Brain microvascular endothelial cell (primary cell): ENCODE data around the gene ERLIN1.

ENCODE experiments used
- DNase-seq: peaks from one replicate; pipeline ENCODE4 v3.0.0-alpha.2; 2020
- H3K27ac ChIP-seq: fragments of 250-450 bp; sonication (Bioruptor Pico); 2 replicates; pipeline ENCODE4 v1.5.1; 2020; ENCODE audit warnings: mild to moderate bottlenecking, moderate library complexity
- H3K27me3 ChIP-seq: fragments of 250-450 bp; sonication (Bioruptor Pico); replicated peaks from 2 replicates; pipeline ENCODE4 v1.5.1; 2020; ENCODE audit warnings: mild to moderate bottlenecking
- H3K36me3 ChIP-seq: fragments of 250-450 bp; sonication (Bioruptor Pico); replicated peaks from 2 replicates; pipeline ENCODE4 v1.5.1; 2020; ENCODE audit warnings: mild to moderate bottlenecking
- H3K4me3 ChIP-seq: 2 replicates; pipeline ENCODE4 v1.5.1; 2011; ENCODE audit warnings: low read depth, mild to moderate bottlenecking, control low read depth, low read length, moderate library complexity
- in situ Hi-C: cut with HindIII; loops from 2 replicates; pipeline ENCODE4 v1.10.0; 2017; ENCODE audit warnings: low sequenced_read_pairs, low pct_ligation_motif_present
- TF ChIP-seq, protein P1 (sequence below): IDR thresholded peaks from 2 replicates; pipeline ENCODE4 v1.5.1; 2011; ENCODE audit warnings: low read depth, mild to moderate bottlenecking, moderate library complexity, low read length, control low read depth, inconsistent platforms; ENCODE audit errors: missing control alignments

Gene ERLIN1

GRCh38 chr10:100192350-100192749 lies 6.5 kb upstream of the ERLIN1 start:
- TF ChIP-seq, protein P1, sequence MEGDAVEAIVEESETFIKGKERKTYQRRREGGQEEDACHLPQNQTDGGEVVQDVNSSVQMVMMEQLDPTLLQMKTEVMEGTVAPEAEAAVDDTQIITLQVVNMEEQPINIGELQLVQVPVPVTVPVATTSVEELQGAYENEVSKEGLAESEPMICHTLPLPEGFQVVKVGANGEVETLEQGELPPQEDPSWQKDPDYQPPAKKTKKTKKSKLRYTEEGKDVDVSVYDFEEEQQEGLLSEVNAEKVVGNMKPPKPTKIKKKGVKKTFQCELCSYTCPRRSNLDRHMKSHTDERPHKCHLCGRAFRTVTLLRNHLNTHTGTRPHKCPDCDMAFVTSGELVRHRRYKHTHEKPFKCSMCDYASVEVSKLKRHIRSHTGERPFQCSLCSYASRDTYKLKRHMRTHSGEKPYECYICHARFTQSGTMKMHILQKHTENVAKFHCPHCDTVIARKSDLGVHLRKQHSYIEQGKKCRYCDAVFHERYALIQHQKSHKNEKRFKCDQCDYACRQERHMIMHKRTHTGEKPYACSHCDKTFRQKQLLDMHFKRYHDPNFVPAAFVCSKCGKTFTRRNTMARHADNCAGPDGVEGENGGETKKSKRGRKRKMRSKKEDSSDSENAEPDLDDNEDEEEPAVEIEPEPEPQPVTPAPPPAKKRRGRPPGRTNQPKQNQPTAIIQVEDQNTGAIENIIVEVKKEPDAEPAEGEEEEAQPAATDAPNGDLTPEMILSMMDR, result no peak

DNA sequence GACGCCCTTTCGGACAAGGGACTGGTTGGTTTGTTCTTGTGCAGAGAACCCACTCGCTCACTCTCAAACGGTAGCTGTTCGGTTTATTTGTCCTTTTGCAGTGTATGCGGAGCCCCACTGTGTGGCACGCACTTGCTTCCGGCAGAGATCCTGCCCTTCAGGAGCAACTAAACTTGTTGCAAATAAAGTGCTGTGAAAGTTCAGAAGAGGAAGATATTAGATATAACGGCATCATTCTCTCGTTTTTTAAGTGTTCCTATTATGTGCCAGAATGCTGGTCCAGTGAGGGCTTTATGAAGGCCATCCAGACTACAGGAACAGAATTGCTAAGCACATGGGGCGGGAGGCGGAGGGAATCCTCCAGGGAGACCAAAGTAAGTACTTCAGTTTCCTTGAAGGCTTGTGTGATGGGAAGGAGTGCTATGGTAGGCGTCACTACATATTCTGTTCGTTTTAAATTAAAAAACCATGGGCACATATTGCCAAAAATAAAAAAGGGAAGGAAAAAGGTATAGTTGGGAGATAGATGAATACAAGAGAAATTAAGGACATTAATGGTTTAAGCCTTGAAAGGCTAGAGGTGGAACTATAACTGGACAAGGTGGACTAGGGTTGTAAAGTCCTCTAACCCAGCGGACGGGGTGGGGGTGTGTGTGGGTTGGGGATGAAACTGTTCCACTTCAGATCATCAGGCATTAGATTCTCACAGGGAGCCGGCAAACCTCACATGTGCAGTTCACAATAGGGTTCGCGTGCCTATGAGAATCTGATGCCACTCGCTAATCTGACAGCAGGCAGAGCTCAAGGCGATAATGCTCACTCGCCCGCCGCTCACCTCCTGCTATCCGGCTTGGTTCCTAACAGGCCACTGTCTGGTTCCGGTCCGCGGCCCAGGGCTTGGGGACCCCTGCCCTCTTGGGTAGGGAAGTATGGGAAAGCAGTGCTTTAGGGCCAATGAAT lies 704 bp upstream of the ERLIN1 start:
- no peak for DNase-seq
- H3K36me3 ChIP-seq, result peaks cover 10% of the 10 kb centered on the region
- TF ChIP-seq, protein P1, result no peak
- in situ Hi-C loops, result no loop called here
- H3K4me3 ChIP-seq, result peak overlapping the region; percentile 88
- H3K27ac ChIP-seq, result peak overlapping the region; percentile 55
- H3K27me3 ChIP-seq, result no peaks in the 10 kb centered on the region

More at GRCh38 chr10:100192350-100192749, 6.5 kb upstream of the ERLIN1 start:
- H3K36me3 ChIP-seq, result peaks cover 42% of the 10 kb centered on the region
- H3K27ac ChIP-seq, result no peak overlapping the region
- no peak for DNase-seq
- H3K27me3 ChIP-seq, result no peaks in the 10 kb centered on the region
- no peak overlapping the region for H3K4me3 ChIP-seq
- in situ Hi-C loops, result no loop called here

- TF ChIP-seq, protein P1, result no peak
- no peak overlapping the region for H3K27ac ChIP-seq
- peak overlapping the region; percentile 88 for H3K4me3 ChIP-seq
- H3K36me3 ChIP-seq, result no peaks in the 10 kb centered on the region
- DNase-seq, result no peak
- in situ Hi-C loops, result no loop called here
- H3K27me3 ChIP-seq, result no peaks in the 10 kb centered on the region
Observed at GRCh38 chr10:100184840-100185239, 989 bp downstream of the ERLIN1 start.

GRCh38 chr10:100184426-100184825 lies 1.4 kb downstream of the ERLIN1 start:
- DNase-seq, result no peak
- Histone ChIP-seq H3K27ac (no peak overlapping the region), H3K36me3 (no peaks in the 10 kb centered on the region), H3K27me3 (no peaks in the 10 kb centered on the region), H3K4me3 (peak overlapping the region; percentile 88)
- TF ChIP-seq, protein P1, result no peak
- in situ Hi-C loops, result no loop called here

- no peak for DNase-seq
- TF ChIP-seq, protein P1, result no peak
- H3K27me3 ChIP-seq, result no peaks in the 10 kb centered on the region
- H3K36me3 ChIP-seq, result no peaks in the 10 kb centered on the region
- H3K27ac ChIP-seq, result no peak overlapping the region
- in situ Hi-C loops, result no loop called here
- H3K4me3 ChIP-seq, result no peak overlapping the region
Observed at GRCh38 chr10:100183481-100183880, 2.3 kb downstream of the ERLIN1 start.

GRCh38 chr10:100182908-100183307 lies 2.9 kb downstream of the ERLIN1 start:
- no peaks in the 10 kb centered on the region for H3K27me3 ChIP-seq
- no peak for DNase-seq
- no peak overlapping the region for H3K27ac ChIP-seq
- TF ChIP-seq, protein P1, result no peak
- no peaks in the 10 kb centered on the region for H3K36me3 ChIP-seq
- no peak overlapping the region for H3K4me3 ChIP-seq
- in situ Hi-C loops, result no loop called here
